HepG2 (cell line): Measurements from ENCODE around the gene DPP7. TPM values are rescaled to one million over a fixed set of nuclear protein-coding genes. Genes with fewer than 3 reads are reported as not detected.

Experiments used
- FLYWCH1 ChIP-seq: sonication (generic); formaldehyde crosslinking; IDR thresholded peaks from 2 replicates; pipeline ENCODE4 v1.8.1; 2023; ENCODE audit warnings: mild to moderate bottlenecking, missing genetic modification reagents
- FOXA3 ChIP-seq: IDR thresholded peaks from 2 replicates; pipeline ENCODE4 v1.6.1; 2016; ENCODE audit warnings: missing genetic modification reagents, missing compliant biosample characterization
- FOXP1 ChIP-seq, 2 experiments: fragments of 450-650 bp in 1 of 2; IDR thresholded peaks; 2 replicates each; pipeline ENCODE4 v1.6.1; 2017 to 2018; ENCODE audit warnings: antibody characterized with exemption in 1 of 2
- KLF12 ChIP-seq: sonication (generic); formaldehyde crosslinking; IDR thresholded peaks from 2 replicates; pipeline ENCODE4 v1.4.0; 2020; ENCODE audit warnings: missing genetic modification reagents, borderline replicate concordance
- NAIF1 ChIP-seq: sonication (generic); formaldehyde crosslinking; IDR thresholded peaks from 2 replicates; pipeline ENCODE4 v1.5.0; 2020; ENCODE audit warnings: mild to moderate bottlenecking, missing genetic modification reagents, borderline replicate concordance
- NFYB ChIP-seq: sonication (generic); formaldehyde crosslinking; IDR thresholded peaks from 2 replicates; pipeline ENCODE4 v1.4.0; 2020; ENCODE audit warnings: missing genetic modification reagents
- SMC3 ChIP-seq: IDR thresholded peaks from 2 replicates; pipeline ENCODE4 v1.6.1; 2011; ENCODE audit warnings: low read length, improper control_type of control experiment
- YEATS4 ChIP-seq: sonication (generic); formaldehyde crosslinking; IDR thresholded peaks from 2 replicates; pipeline ENCODE4 v1.4.0; 2020; ENCODE audit warnings: missing genetic modification reagents, borderline replicate concordance
- ZFP1 ChIP-seq: IDR thresholded peaks from 2 replicates; pipeline ENCODE4 v1.6.1; 2016
- ZFP41 ChIP-seq: sonication (generic); formaldehyde crosslinking; IDR thresholded peaks from 2 replicates; pipeline ENCODE4 v1.4.0; 2020; ENCODE audit warnings: mild to moderate bottlenecking, missing genetic modification reagents, borderline replicate concordance
- ZHX2 ChIP-seq, 2 experiments: sonication (generic) in 1 of 2; formaldehyde crosslinking in 1 of 2; IDR thresholded peaks; 2 replicates each; pipeline versions ENCODE4 v1.6.1 to v1.9.0; 2014 to 2022; ENCODE audit warnings: antibody characterized with exemption in 1 of 2, borderline replicate concordance in 1 of 2, inconsistent platforms in 1 of 2, low read depth in 1 of 2, missing genetic modification reagents in 1 of 2
- ZNF101 ChIP-seq: sonication (generic); formaldehyde crosslinking; IDR thresholded peaks from 2 replicates; pipeline ENCODE4 v1.4.0; 2020; ENCODE audit warnings: mild to moderate bottlenecking, low read depth, missing genetic modification reagents, borderline replicate concordance
- ZNF142 ChIP-seq: sonication (generic); formaldehyde crosslinking; IDR thresholded peaks from 2 replicates; pipeline ENCODE4 v1.4.0; 2020; ENCODE audit warnings: missing genetic modification reagents
- ZNF143 ChIP-seq: sonication (generic); formaldehyde crosslinking; IDR thresholded peaks from 2 replicates; pipeline ENCODE4 v1.4.0; 2020; ENCODE audit warnings: missing genetic modification reagents
- ZNF30 ChIP-seq: sonication (generic); formaldehyde crosslinking; IDR thresholded peaks from 2 replicates; pipeline ENCODE4 v1.5.0; 2020; ENCODE audit warnings: mild to moderate bottlenecking, missing genetic modification reagents
- ZNF562 ChIP-seq: sonication (generic); formaldehyde crosslinking; IDR thresholded peaks from 2 replicates; pipeline ENCODE4 v1.8.0; 2022; ENCODE audit warnings: missing genetic modification reagents, borderline replicate concordance
- polyA plus RNA-seq, 8 experiments: library from polyadenylated mRNA; depleted of rRNA in 3 of 8; stranded (reverse) in 7 of 8; unstranded in 1 of 8; fragments of >200 nt; fragmentation: Illumina TruSeq in 4 of 8; extraction: Trizol in 4 of 8; gene quantifications; 2 replicates each; pipeline versions ENCODE4 v1.2.1 to v1.2.3, GENCODE V29; 2011 to 2016; ENCODE audit warnings: low read depth in 4 of 8, missing spikeins in 1 of 8, mixed read lengths in 1 of 8; ENCODE audit not compliant: insufficient read depth in 1 of 8
- total RNA-seq, 5 experiments: library from RNA; depleted of rRNA; stranded (reverse); fragments of >200 nt; fragmentation: Illumina TruSeq; extraction: Trizol; gene quantifications; 2 replicates each; pipeline ENCODE4 v1.2.3, GENCODE V29; 2016; ENCODE audit warnings: low read depth in 1 of 5

DPP7 gene
- total and polyA plus RNA-seq, 2 of the 13 experiments (the other 11 are each of a cell fraction or from before 2014, with no cell fraction given): 1.2 to 4.5 TPM

GRCh38 chr9:137086531-137087408 is 27.8 kb downstream of the DPP7 start, which contains the start of gene MAN1B1 (continued):
- no peak for TF ChIP-seq ZNF562 (CRISPR knock-in tag)
- TF ChIP-seq ZFP41 (CRISPR knock-in tag): no peak
- peak; percentile 81 for TF ChIP-seq YEATS4
- no peak for TF ChIP-seq FOXP1 (IDR thresholded peaks at IDR 0.05)
- TF ChIP-seq FOXP1 (CRISPR knock-in tag; IDR thresholded peaks at IDR 0.05): peak; percentile 38
- peak; percentile 63; the same call in 1 of the 2 replicates for TF ChIP-seq ZNF142 (CRISPR knock-in tag)
- TF ChIP-seq ZNF143 (CRISPR knock-in tag): 0 out of 2 replicates have a peak, but pooled peaks have one; percentile 28
- no peak for TF ChIP-seq ZFP1 (CRISPR knock-in tag)
- peak; percentile 60; the same call in 1 of the 2 replicates for TF ChIP-seq NFYB (CRISPR knock-in tag)
- no peak for TF ChIP-seq ZNF30 (CRISPR knock-in tag)
- TF ChIP-seq FLYWCH1: no peak
- 0 out of 2 replicates have a peak, but pooled peaks have one; percentile 27 for TF ChIP-seq KLF12 (CRISPR knock-in tag)
- peak; percentile 72; the same call in 1 of the 2 replicates for TF ChIP-seq ZHX2 (IDR thresholded peaks at IDR 0.05; ENCODE audit: low read depth)
- no peak for TF ChIP-seq ZHX2 (CRISPR knock-in tag; IDR thresholded peaks at IDR 0.05; ENCODE audit: borderline replicate concordance)
- TF ChIP-seq FOXA3 (CRISPR knock-in tag): no peak; the same call in none of the 2 replicates
- peak; percentile 100 for TF ChIP-seq NAIF1 (CRISPR knock-in tag)
- no peak for TF ChIP-seq SMC3
- no peak for TF ChIP-seq ZNF101 (CRISPR knock-in tag)
